ENCODE results near the gene POLR3GL. TPM values are rescaled to one million over a fixed set of nuclear protein-coding genes. Genes with fewer than 3 reads are reported as not detected.

Gene POLR3GL
- polyA plus RNA-seq, 1 donor (not counting 4 experiments of a cell fraction or from before 2014, with no cell fraction given) = 14.0 TPM

DNA sequence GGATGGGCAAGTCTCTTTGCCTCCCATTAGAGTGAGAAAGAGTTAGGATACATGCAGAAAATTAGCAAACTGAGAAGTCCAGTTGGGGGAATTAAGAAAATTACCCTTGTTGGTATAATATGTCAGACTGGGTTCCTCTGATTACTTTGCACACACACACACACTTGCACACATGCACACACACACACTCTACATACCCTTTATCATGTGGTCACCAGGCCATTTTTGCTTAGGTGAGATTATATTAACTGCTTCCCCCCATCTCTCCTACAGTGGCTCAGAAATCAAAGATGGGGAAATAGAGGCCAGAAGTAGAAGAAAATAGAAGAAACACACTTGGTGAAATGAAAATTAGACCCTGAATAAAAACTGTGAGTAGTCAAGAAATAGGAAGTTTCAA lies 5.8 kb upstream of the POLR3GL start:
- Histone ChIP-seq H4K20me1 (ENCODE audit: control insufficient read depth, extremely low read depth, insufficient read depth, low read length) (no peaks in the 10 kb centered on the region), H3K27me3 (ENCODE audit: control insufficient read depth, extremely low read depth, insufficient read depth, low read length) (peaks cover 2% of the 10 kb centered on the region), H3K4me3 (ENCODE audit: control insufficient read depth in 2 of 3, extremely low read depth in 1 of 3, insufficient read depth in 2 of 3, low read depth in 1 of 3, low read length in 3 of 3) (no peak overlapping the region), H3K4me2 (ENCODE audit: control insufficient read depth, extremely low read depth, insufficient read depth, low read depth, low read length) (no peak overlapping the region), H3K4me1 (ENCODE audit: control insufficient read depth, extremely low read depth, insufficient read depth, low read length) (peaks cover 50% of the 10 kb centered on the region), H3K79me2 (ENCODE audit: control insufficient read depth, insufficient read depth, low read length) (peaks cover 10% of the 10 kb centered on the region), H3K9me3 (ENCODE audit: control insufficient read depth, low read depth, low read length) (no peaks in the 10 kb centered on the region), H3K9ac (ENCODE audit: control insufficient read depth, extremely low read depth, insufficient read depth, low read length) (no peak overlapping the region), H3K9me1 (ENCODE audit: control insufficient read depth, extremely low read depth, insufficient read depth, low read length) (no peaks in the 10 kb centered on the region), H3K36me3 (ENCODE audit: control insufficient read depth in 2 of 2, extremely low read depth in 1 of 2, insufficient read depth in 2 of 2, low read length in 2 of 2) (no peaks in the 10 kb centered on the region), H2AFZ (ENCODE audit: control insufficient read depth, low read length) (no peak overlapping the region), H3K27ac (ENCODE audit: control insufficient read depth, insufficient read depth, low read length) (no peak overlapping the region)
- dilution Hi-C loops (cut with MboI; ENCODE audit: extremely low pct_ligation_motif_present, low sequenced_read_pairs) = no loop called here
- TF ChIP-seq, protein P1, sequence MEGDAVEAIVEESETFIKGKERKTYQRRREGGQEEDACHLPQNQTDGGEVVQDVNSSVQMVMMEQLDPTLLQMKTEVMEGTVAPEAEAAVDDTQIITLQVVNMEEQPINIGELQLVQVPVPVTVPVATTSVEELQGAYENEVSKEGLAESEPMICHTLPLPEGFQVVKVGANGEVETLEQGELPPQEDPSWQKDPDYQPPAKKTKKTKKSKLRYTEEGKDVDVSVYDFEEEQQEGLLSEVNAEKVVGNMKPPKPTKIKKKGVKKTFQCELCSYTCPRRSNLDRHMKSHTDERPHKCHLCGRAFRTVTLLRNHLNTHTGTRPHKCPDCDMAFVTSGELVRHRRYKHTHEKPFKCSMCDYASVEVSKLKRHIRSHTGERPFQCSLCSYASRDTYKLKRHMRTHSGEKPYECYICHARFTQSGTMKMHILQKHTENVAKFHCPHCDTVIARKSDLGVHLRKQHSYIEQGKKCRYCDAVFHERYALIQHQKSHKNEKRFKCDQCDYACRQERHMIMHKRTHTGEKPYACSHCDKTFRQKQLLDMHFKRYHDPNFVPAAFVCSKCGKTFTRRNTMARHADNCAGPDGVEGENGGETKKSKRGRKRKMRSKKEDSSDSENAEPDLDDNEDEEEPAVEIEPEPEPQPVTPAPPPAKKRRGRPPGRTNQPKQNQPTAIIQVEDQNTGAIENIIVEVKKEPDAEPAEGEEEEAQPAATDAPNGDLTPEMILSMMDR (optimal IDR thresholded peaks at IDR 0.05 in 1 of 3, IDR thresholded peaks at IDR 0.05 in 1 of 3, conservative IDR thresholded peaks at IDR 0.05 in 1 of 3; ENCODE audit: extremely low read depth in 1 of 3, insufficient read depth in 2 of 3, low read length in 3 of 3) = no peak
- no peak for TF ChIP-seq EZH2 (IDR thresholded peaks at IDR 0.05; ENCODE audit: low read length)
- DNase-seq (ENCODE audit: low read depth, low spot score) (no peak), FAIRE-seq (no peak)

DNA sequence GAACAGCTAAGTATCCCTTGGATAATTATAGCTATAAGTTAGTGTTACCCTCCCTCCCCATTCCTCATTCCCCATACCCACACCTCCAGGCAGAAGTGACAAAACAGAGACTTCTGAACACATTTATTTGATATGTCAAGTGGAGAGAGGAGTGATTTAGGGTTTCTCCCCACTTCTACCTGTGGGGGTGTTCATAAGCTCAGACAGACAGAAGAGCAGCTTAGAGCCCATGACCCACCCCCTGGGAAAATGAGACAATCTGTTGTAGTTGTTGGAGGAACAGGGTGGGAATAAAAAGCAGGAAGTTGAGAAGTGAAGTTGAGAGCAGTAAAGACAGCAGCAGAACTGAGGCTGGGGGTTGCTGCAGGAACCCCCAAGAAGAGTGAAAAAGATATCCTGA lies 5.2 kb upstream of the POLR3GL start:
- Histone ChIP-seq H3K9me3 (ENCODE audit: control insufficient read depth, low read depth, low read length) (no peaks in the 10 kb centered on the region), H3K9ac (ENCODE audit: control insufficient read depth, extremely low read depth, insufficient read depth, low read length) (no peak overlapping the region), H3K4me1 (ENCODE audit: control insufficient read depth, extremely low read depth, insufficient read depth, low read length) (peaks cover 55% of the 10 kb centered on the region), H3K9me1 (ENCODE audit: control insufficient read depth, extremely low read depth, insufficient read depth, low read length) (no peaks in the 10 kb centered on the region), H3K27me3 (ENCODE audit: control insufficient read depth, extremely low read depth, insufficient read depth, low read length) (peaks cover 2% of the 10 kb centered on the region), H4K20me1 (ENCODE audit: control insufficient read depth, extremely low read depth, insufficient read depth, low read length) (no peaks in the 10 kb centered on the region), H3K4me2 (ENCODE audit: control insufficient read depth, extremely low read depth, insufficient read depth, low read depth, low read length) (no peak overlapping the region), H3K36me3 (ENCODE audit: control insufficient read depth in 2 of 2, extremely low read depth in 1 of 2, insufficient read depth in 2 of 2, low read length in 2 of 2) (no peaks in the 10 kb centered on the region), H2AFZ (ENCODE audit: control insufficient read depth, low read length) (no peak overlapping the region), H3K27ac (ENCODE audit: control insufficient read depth, insufficient read depth, low read length) (no peak overlapping the region), H3K4me3 (ENCODE audit: control insufficient read depth in 2 of 3, extremely low read depth in 1 of 3, insufficient read depth in 2 of 3, low read depth in 1 of 3, low read length in 3 of 3) (no peak overlapping the region), H3K79me2 (ENCODE audit: control insufficient read depth, insufficient read depth, low read length) (peaks cover 10% of the 10 kb centered on the region)
- no peak for FAIRE-seq
- dilution Hi-C loops (cut with MboI; ENCODE audit: extremely low pct_ligation_motif_present, low sequenced_read_pairs) = no loop called here
- TF ChIP-seq, protein P1 (optimal IDR thresholded peaks at IDR 0.05 in 1 of 3, IDR thresholded peaks at IDR 0.05 in 1 of 3, conservative IDR thresholded peaks at IDR 0.05 in 1 of 3; ENCODE audit: extremely low read depth in 1 of 3, insufficient read depth in 2 of 3, low read length in 3 of 3) = no peak
- TF ChIP-seq EZH2 (IDR thresholded peaks at IDR 0.05; ENCODE audit: low read length) = no peak
- no peak for DNase-seq (ENCODE audit: low read depth, low spot score)
